Fibroblast of skin of back (primary cell): ENCODE measurements around the gene OSBPL2. TPM values are rescaled to one million over a fixed set of nuclear protein-coding genes. Genes with fewer than 3 reads are reported as not detected.
A peak's percentile ranks its signal among the peaks of the same experiment; 100 is the strongest.

Experiments
- DNase-seq: peaks from one replicate; pipeline ENCODE4 v3.0.0-alpha.2; 2013
- polyA plus RNA-seq, 2 experiments: library from polyadenylated mRNA; unstranded; fragments of 120-200 nt; gene quantifications; one replicate each; pipeline ENCODE4 v1.2.1, GENCODE V29; 2013; ENCODE audit not compliant: insufficient read length in 2 of 2

Gene OSBPL2
- 28.5 TPM for polyA plus RNA-seq (2013, experiment 1 of 2; ENCODE audit: insufficient read length)
- polyA plus RNA-seq (2013, experiment 2 of 2; ENCODE audit: insufficient read length) = 37.8 TPM

DNA sequence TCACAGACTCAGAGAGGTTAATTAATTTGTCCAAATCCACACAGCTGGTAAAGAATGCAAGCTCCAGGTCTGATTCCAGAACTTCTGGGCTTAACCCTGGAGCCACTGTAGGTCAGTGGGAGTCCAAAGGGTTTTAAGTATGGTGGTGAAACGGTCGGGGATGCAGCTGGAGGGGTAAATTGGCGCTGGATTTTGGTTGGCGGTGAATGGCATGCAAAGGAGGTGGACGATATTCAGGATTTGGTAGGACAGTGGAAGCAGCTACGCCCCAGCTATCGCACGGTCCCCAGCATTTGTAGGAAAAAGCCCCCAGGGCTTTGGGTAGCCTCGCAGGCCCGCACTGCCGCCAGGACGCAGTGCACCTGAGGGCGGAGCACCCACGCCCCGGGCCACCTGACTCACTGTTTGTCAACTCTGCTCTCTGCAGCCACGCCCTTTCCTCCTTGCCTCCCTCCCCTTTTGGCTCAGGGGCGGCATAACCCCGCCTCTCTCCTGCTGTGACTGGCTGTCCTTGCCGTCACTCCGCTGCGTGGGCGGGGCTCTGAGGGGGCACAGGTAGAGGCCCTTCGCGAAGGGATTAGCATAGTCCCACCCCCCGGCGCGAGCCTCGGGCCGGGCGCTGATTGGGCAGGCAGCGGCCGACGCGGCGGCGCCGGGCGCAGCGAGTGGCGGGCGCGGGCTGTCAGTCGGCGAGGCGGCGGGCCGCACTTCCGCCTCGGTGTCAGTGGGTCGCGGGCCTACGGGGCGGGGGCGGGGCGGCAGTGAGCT is at the start of gene OSBPL2:
OSBPL2 (plus strand) TSS at position 721 of the 768 bp plus-strand sequence. CDS start 17,664 bp downstream, outside the sequence.
- peak; percentile 95 for DNase-seq

DNA sequence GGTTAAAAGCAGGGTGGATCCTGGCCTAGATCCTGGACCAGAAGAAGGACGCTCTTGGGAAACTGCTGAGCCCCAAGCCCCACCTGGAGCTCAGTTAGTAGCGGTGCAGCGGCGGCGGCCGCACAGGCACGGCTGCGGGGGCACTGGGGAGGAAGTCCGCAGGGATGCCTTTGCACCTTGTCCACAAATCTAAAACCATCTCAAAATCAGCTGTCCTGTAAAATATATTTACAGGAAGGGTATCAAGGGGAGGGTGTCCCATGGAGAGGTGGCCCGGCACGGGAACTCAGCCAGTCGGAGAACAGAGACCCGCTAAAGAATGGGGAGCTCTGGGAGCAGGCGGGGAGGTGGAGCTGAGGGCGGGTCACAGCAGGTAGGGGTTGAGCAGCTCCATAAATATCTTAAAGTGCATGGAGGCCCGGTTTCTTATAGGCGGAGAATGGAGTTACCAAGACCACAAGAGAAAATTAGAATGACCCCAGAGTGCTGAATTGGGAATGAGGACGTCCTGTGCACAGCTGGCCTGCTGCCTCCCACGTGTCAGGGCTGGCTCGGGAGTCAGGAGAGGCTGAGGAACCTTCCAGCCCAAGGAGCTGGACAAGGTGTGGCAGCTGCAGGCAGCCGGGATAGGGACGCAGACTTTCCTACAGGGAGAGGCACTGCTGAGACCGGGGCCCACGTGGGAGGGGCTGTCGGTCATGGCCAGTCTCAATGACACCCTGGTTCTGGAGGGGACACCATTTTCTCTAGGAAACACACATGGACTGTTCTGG is 47.5 kb upstream of the OSBPL2 start:
- DNase-seq = no peak

DNA sequence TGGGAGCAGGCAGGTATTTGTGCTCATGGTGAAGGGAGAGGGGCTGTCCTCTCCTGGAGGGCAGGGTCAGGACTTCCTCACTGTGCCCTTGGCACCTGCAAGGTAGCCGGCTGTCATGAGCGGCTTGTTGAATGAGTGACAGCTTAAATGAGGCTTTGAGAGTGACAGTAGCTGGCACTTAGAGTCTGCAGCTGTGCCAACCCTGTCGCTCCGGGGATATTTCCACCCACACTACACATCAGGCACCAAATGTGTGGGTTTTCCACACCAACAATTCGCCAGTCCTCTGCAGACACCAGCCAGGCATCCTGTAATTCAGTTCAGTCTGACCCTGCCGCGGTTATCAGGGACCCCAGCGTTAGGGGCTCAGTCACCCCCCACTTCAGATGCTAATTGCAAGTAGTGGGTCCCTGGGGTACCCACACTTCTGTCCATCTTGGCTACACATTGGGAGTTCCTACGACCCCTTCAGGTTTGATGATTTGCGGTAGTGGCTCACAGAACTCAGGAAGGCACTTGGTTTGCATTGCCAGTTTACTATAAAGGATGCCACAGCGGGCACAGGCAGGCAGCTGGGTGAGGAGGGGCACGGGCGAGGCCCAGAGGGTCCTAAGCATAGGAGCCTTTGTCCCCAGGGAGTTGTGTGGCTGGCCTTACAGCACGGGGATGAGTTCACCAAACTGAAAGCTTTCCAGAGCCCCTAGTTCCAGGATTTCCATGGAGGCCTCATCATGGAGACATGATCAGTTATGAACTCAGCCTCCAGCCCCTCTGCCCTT is 46.4 kb upstream of the OSBPL2 start:
- no peak for DNase-seq

DNA sequence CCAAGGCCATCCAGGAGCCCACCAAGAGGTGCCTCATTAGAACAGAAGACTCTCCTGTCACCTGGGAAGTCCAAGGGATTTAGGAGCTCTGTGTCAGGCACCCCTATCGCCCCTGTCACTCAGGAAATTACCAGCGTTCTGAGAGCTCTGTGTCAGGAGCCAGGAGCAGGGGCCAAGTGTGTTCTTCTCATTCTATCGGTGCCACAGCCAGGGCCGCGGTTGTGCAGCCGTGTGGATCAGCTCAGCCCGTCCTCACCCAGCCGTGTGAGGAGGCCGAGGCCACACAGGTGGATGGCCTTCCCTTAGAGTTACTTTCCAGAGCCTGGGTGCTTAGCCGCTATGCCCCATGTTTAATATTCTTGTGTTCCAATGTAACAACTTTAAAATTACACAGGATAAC is 45.7 kb upstream of the OSBPL2 start:
- DNase-seq = no peak

DNA sequence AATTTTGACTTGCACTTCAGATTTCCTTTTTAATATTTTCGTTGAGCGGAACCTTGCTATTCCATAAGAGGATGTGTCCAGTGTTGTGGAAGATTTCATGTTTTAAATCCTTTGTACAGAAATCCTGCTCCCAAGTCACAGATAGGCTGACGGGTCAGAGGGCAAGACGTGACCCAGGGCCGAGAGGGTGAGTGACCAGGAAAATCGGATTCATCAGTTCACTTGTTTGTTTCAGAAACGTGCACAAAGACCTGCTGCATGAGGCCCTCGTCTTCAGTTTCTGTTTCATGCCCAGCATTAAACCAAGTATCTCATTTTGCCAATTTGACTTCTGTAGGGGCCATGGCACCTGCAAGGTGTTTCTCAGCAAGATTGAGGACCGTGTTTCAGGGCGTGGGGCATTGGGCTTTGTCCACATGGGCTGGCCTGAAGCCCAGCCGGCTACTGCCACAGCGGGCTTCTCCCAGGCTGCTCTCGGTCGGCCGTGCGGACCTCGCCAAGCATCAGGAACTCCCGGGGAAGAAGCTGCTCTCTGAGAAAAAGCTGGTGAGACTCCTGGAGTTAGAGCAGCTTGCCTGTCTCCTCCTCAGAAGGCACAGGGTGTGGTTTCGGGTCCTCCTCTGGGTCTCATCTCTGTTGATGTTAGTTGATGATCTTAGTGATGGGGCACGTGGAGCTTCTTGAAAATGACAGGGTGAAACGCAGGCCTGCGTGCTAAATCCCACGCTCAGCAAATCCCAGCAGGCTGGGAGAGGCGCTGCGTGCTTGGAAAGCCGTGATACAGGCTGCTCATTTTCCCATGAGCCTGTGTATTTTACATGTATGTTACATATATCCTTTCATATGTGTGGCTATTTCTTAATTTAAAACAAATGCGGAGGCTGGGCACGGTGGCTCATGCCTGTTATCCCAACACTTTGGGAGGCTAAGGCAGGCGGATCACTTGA is 45.0 kb upstream of the OSBPL2 start:
- DNase-seq = no peak

DNA sequence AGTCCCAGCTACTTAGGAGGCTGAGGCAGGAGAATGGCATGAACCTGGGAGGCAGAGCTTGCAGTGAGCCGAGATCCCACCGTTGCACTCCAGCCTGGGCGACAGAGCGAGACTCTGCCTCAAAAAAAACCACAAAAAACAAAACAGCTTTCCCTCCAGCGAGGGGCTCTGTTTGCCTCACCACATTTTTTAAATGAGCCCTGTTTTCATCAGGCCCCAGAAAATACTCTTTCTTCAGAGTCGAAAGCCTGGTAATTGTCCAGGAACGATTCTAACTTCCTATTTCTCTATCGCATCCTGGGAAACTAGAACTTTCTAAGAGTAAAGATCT is 43.3 kb upstream of the OSBPL2 start:
- DNase-seq = no peak

DNA sequence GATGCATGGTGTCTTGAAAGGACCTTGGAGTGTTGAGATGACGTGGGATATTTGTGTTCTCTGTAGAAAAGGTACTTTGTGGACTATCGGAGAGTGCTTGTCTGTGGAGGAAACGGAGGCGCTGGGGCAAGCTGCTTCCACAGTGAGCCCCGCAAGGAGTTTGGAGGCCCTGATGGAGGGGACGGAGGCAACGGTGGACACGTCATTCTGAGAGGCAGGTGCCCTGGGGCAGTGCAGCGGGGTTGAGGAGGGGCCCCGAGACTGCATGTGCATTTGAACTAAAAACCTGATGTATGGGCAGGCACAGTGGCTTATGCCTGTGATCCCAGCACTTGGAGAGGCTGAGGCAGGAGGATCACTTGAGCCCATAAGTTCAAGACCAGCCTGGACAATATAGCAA is 42.6 kb upstream of the OSBPL2 start:
- no peak for DNase-seq

DNA sequence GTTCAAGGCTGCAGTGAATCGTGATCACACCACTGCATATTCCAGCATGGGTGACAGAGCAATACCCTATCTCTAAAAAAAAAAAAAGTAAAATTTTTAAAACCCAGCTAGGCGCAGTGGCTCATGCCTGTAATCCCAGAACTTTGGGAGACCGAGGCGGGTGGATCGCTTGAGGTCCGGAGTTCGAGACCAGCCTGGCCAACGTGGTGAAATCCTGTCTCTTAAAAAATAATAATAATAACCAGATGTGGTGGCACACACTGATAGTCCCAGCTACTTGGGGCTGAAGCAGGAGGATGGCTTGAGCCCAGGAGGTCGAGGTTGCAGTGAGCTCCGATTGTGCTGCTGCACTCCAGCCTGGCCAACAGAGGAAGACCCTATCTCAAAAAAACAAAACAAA is 42.0 kb upstream of the OSBPL2 start:
- DNase-seq = no peak

DNA sequence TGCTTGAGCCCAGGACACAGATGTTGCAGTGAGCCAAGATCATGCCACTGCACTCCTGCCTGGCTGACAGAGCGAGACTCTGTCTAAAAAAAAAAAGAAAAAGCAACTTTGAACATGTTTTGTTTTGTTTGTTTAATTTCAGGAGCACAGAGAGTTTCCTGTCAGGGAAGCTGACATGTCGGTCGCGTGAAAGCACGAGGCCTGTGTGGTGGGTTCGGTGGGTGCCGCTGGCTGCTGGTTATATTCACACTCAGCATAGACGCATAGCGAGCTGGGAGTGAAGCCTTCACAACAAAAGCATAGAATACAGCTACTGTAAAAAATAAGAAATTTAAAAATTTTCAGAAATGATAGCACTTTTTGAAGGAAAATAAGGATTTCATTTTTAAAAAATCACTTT is 41.0 kb upstream of the OSBPL2 start:
- DNase-seq = no peak

DNA sequence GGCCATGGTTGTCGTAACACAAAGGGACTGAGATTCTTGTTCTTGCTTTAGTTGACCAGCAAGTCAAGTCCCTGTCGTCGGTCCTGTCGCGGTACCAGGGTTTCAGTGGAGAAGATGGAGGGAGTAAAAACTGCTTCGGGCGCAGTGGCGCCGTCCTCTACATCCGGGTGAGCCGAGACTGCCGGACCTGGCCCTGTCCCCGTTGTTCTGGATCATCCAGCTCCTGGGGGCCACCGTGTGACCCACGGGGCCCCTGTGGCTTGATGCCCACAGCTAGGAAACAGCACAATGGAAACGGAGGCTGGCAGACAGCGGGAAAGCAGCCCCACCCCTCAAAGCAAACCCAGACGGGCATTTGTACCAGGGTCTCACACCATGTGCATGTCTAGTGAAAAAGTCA is 40.5 kb upstream of the OSBPL2 start:
- DNase-seq = no peak

DNA sequence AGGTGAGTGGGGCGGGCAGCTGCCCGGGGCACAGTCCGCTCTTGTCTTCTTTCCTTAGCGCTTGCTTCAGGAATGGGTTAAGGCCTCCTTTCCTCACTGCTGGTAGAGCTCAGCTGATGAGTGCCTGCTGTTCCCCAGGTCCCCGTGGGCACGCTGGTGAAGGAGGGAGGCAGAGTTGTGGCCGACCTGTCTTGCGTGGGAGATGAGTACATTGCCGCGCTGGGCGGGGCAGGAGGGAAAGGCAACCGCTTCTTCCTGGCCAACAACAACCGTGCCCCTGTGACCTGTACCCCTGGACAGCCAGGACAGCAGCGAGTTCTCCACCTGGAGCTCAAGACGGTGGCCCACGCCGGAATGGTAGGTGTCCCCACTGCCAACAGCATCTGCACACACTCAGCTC is 39.8 kb upstream of the OSBPL2 start:
- DNase-seq = no peak

DNA sequence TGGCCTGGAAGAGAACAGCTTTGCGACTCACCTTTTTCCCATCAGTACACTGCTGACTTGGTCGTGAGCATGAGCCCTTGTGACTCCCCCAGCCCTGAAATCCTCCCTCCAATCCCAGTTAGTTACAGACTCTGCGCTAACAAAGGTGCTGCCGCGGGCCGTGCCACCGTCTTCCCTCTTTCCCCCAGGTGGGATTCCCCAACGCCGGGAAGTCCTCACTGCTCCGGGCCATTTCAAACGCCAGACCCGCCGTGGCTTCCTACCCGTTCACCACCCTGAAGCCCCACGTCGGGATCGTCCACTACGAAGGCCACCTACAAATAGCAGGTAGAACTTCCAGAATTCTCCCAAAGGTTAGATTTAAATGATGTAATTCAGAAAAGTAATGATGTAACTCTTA is 39.4 kb upstream of the OSBPL2 start:
- no peak for DNase-seq

DNA sequence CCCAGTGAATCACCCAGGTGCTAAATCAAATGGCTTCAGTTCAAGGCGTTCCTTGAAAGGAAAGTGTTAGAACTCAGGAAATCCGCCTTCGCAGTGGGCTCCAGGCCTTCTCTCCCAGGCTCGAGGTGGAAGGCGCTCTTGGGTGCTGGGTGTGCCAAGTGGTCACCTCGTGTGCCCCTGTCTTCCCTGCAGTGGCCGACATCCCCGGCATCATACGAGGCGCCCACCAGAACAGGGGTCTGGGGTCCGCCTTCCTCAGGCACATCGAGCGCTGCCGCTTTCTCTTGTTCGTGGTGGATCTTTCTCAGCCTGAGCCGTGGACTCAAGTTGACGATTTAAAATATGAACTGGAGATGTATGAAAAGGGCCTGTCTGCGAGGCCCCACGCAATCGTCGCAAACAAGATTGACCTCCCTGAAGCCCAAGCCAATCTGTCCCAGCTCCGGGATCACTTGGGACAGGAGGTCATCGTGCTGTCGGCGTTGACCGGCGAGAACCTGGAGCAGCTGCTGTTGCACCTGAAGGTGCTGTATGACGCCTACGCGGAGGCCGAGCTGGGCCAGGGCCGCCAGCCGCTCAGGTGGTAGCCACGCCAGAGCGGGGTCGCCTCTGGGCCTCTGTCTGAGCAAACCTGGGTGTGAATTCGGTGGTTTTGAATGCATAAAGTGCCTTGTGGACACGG is 37.7 kb upstream of the OSBPL2 start:
- DNase-seq = no peak

DNA sequence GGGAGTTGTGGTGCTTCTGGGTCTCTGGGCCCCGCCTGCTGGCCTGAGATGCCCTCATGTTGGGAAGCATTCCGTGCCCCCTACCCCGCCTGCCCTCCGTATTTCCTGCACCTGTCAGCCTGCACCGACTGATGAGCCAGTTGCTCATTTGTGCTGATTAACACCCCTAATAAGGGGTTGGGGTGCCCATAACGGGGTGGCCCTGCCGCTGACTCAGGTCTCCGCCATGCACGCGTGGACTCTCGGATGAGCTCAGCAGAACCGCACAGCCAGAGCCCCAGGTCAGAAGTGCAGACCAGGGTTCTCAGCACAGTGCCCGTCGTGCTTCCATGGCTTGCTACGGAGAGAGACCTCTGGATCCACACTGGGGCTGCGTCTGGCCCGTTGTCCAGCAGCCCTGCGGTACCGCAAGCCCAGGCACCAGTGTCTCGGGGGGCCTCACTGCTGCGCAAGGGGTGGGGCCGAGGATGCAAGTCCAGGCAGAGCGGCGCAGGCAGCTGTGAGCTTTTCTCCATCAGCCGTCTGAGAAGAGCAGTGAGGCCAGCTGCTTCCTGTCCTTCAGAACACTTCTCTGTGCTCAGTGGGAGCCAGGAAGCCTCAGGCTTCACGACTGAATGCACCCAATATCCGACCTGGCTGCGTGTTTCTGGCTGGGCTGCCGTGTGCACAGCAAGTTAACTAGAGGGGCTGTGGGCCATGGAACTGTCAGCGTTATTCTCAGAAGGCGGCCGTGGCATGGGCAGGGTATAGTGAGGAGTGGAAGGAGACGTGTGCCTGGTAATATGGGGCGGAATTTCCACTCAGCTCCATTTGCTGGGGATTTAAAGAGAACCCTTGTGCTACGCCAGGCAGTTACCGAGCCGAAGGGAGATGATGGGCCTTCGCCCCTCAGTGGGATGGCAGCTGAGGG is 36.9 kb upstream of the OSBPL2 start:
- no peak for DNase-seq

DNA sequence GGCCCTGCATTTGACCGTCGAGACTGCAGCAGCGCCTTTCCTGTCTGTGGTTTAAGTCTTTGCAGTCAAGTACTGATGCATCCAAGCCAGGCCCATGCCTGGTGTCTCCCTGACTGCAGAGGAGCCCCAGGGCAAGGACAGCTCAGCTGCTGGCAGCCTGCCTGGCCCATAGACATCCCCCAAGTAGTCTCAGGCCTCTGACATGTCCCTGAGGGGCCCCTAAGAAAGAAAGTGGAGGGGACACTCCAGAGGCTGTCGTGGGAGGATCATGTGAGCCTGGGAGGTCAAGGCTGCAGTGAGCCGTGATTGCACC is 36.3 kb upstream of the OSBPL2 start:
- DNase-seq = peak; percentile 28

DNA sequence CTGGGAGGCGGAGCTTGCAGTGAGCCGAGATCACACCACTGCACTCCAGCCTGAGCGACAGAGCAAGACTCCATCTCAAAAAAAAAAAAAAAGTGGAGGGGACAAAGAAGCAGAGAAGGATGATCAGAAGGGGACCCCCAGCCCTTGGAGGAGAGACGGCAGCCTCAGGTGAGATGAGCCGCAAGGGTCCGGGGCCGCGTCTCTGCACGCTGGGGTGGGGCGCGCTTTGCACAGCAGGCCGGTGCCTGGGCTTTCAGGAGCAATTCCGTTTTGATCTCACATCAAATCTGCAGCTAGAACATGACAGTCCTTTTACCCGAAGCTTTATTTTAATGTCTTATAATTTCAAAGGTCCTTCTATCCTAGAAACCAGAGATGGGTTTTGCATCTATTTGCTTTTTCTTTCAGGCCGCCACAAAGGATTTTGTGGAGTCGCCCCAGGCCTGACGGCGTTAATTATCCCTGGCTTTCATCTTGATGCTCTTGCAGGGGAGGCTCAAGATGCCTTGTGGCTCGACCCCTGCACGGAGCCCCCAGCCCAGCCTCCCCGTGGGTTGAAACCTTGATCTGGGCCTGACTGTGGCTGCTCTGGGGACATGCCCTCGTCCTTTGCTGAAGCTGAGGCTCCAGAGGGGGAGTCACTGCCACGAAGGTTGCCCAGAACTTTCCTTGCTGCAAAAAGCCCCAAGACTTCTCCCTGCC is 35.5 kb upstream of the OSBPL2 start:
- no peak for DNase-seq

DNA sequence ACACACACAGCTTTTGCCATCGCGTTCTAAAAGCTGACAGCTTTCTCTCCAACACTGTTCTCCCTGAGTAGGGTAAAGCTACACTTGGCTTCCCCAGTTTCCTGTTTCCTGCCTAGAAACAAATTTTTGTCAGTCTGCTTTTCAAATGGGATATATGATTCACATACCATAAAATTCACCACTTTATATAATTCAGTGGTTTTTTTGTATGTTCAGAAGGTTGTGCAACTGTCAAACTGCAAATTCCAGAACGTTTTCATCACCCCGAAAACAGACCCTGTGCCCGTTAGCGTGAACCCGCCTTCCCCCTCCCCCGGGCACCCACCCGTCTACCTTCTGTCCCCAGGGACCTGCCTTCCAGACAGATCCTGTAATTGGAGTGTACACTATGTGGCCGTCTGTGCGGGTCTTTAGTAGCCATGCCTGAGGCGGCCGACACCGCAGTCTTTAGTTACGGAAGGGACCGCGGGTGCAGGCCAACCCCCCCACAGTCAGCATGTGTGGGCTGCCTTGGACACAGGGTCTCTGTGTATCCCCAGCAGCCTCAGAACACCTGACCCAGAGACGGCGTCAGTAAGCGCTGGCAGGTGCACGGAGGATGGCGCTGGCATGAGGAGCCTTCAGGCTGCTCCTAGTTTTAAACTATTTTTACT is 34.8 kb upstream of the OSBPL2 start:
- DNase-seq = peak; percentile 60

DNA sequence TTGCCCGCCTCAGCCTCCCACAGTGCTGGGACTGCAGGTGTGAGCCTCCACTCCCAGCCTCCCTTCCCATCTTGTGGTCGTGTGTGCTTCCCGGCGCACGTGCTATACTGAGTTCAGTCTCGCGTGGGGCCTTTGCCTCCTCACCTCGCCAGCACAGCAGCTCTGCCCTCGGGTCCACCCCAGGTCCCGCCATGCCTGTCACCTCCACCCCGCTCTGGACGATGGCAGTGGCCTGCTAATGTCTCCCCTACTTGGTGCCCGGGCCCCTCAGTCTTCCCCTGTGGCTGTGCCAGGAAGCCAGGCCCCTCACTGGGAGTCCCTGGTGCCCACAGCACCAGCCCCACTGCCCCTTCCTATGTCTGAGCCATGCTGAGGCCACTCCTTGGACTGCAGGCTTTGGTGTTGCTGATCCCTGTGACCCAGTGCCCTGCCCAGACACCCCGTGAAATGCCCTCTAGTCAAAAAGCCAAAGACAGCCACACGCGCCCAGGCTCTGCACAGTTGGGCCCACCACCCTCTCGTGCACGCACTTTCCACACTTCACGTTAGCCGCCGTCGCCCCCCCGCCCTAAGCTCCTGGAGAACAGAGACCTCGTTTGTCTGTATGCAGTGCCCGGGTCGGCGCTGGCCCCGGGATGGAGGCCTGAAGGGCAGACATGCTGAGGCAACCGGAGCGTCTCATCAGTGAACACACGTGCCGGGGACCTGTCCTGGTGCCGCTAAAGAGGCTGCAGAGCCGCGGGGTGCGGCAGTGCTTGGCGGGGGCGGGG is 32.5 kb upstream of the OSBPL2 start:
- no peak for DNase-seq

DNA sequence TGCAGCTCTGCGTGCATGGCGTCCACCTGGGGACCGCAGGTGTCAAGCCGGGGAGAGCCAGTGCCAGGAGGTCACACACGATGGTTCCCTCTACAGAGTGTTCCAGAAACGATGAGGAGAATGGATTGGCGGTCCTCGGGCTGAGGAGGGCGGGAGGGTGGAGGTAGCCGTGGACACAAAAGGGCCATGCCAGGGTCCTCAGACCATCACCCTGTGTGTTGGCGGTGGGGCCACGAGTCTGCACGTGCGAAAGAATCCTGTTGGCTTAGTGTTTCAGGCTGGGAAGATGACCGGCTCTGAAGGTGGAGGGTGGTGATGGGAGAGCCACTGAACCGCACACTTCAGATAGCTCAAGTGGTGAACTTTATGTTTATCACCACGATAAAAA is 31.9 kb upstream of the OSBPL2 start:
- no peak for DNase-seq
